HEK293 (cell line): ENCODE measurements around the gene TRIAP1.
A peak's percentile ranks its signal among the peaks of the same experiment; 100 is the strongest.

Experiments used
- CTCF ChIP-seq: fragments of 450-650 bp; formaldehyde crosslinking; IDR thresholded peaks from 2 replicates; pipeline ENCODE4 v1.5.1; 2016; ENCODE audit warnings: missing biosample characterization, missing genetic modification characterization
- HOXD13 ChIP-seq: sonication (generic); formaldehyde crosslinking; IDR thresholded peaks from 2 replicates; pipeline ENCODE4 v1.8.0; 2022; ENCODE audit warnings: missing genetic modification reagents, borderline replicate concordance
- IKZF3 ChIP-seq: fragments of 450-650 bp; IDR thresholded peaks from 2 replicates; pipeline ENCODE4 v1.5.0; 2018; ENCODE audit warnings: missing biosample characterization, mild to moderate bottlenecking, missing genetic modification characterization, moderate library complexity
- KLF7 ChIP-seq: fragments of 450-650 bp; formaldehyde crosslinking; IDR thresholded peaks from 2 replicates; pipeline ENCODE4 v1.5.1; 2016; ENCODE audit warnings: missing biosample characterization, missing genetic modification characterization, borderline replicate concordance
- PRDM1 ChIP-seq: fragments of 450-650 bp; formaldehyde crosslinking; IDR thresholded peaks from 2 replicates; pipeline ENCODE4; 2016; ENCODE audit warnings: missing biosample characterization, missing genetic modification characterization
- REST ChIP-seq: fragments of 450-650 bp; formaldehyde crosslinking; IDR thresholded peaks from 2 replicates; pipeline ENCODE4 v1.5.1; 2016; ENCODE audit warnings: missing biosample characterization, missing genetic modification characterization
- TCF7L2 ChIP-seq: IDR thresholded peaks from 2 replicates; pipeline ENCODE4 v1.6.1; 2011; ENCODE audit warnings: low read depth, mild to moderate bottlenecking, inconsistent platforms, low read length, moderate library complexity, borderline replicate concordance
- ZBTB8A ChIP-seq: fragments of 450-650 bp; formaldehyde crosslinking; IDR thresholded peaks from 2 replicates; pipeline ENCODE4 v1.5.1; 2016; ENCODE audit warnings: missing biosample characterization, missing genetic modification characterization
- ZFHX2 ChIP-seq: fragments of 450-650 bp; formaldehyde crosslinking; conservative IDR thresholded peaks from 2 replicates; pipeline ENCODE4 v1.5.1; 2016; ENCODE audit warnings: missing biosample characterization, missing genetic modification characterization
- ZNF114 ChIP-seq: fragments of 450-650 bp; formaldehyde crosslinking; IDR thresholded peaks from 2 replicates; pipeline ENCODE4 v1.5.0; 2017; ENCODE audit warnings: missing biosample characterization, missing genetic modification characterization
- ZNF423 ChIP-seq: fragments of 450-650 bp; formaldehyde crosslinking; IDR thresholded peaks from 2 replicates; pipeline ENCODE4 v1.5.1; 2016; ENCODE audit warnings: missing biosample characterization, missing genetic modification characterization
- ZNF747 ChIP-seq: fragments of 450-650 bp; formaldehyde crosslinking; IDR thresholded peaks from 2 replicates; pipeline ENCODE4 v1.5.1; 2016; ENCODE audit warnings: missing biosample characterization, missing genetic modification characterization
- ZNF768 ChIP-seq: fragments of 450-650 bp; formaldehyde crosslinking; IDR thresholded peaks from 2 replicates; pipeline ENCODE4 v1.5.1; 2018; ENCODE audit warnings: missing biosample characterization, mild to moderate bottlenecking, missing genetic modification characterization
- ZNF777 ChIP-seq: fragments of 450-650 bp; formaldehyde crosslinking; IDR thresholded peaks from 2 replicates; pipeline ENCODE4 v1.5.1; 2017; ENCODE audit warnings: missing biosample characterization, missing genetic modification characterization, borderline replicate concordance

DNA sequence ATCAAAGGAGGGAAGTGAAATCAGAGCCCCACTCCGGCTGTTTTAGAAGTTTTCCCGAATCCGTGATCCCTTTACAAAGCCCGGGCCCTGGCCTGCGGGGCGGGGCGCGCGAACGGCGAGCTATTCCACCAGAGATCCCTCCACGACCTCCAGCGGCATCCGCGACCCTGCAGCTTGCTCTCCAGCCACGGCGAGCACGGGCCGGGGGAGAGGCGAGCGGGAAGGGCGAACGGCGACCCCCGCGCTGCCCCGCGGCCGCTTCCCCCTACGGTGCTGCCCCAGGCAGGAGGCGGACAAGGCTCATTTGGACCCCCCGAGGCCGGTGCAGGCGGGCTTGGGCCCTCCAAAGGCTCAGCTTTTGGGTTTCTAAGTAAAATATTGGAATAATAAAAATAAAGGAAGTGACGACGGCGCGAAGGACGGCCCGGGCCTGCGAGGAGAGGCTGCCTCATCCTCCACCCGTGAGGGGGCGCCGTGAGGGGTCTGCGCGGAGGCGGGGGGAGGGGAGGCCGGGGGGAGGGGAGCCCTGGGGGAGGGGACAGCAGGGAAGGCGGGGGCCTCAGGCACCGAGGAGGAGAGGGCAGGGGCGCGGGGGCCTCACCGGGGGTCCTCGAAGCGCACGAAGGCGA lies 22.8 kb upstream of the TRIAP1 start:
- TF ChIP-seq ZNF747 (tag by site-specific recombination) (no peak), ZNF423 (tag by site-specific recombination) (no peak), TCF7L2 (no peak), ZBTB8A (no peak), ZFHX2 (tag by site-specific recombination) (no peak), HOXD13 (CRISPR knock-in tag) (no peak), CTCF (0 out of 2 replicates have a peak, but pooled peaks have one; percentile 31), REST (no peak), IKZF3 (tag by site-specific recombination) (no peak), KLF7 (tag by site-specific recombination) (no peak), ZNF114 (no peak), ZNF768 (tag by site-specific recombination) (no peak), ZNF777 (tag by site-specific recombination) (no peak), PRDM1 (tag by site-specific recombination) (no peak)
